HG02588 (cell line): ENCODE measurements around the gene RTN4RL2.

Experiments used
- ATAC-seq: cut with Tn5 transposase; IDR thresholded peaks from one replicate; pipeline ENCODE4 v1.9.1; 2021; ENCODE audit warnings: mild to moderate bottlenecking, moderate library complexity; ENCODE audit not compliant: unreplicated experiment

Gene RTN4RL2

GRCh38 chr11:57523419-57523818 is 63.1 kb downstream of the RTN4RL2 start:
- ATAC-seq = no peak
